NT2/D1 (cell line): ENCODE results near the gene CACNA1H.

Experiments
- SUZ12 ChIP-seq: IDR thresholded peaks from 2 replicates; pipeline ENCODE4 v1.6.1; 2011; ENCODE audit not compliant: insufficient read length, insufficient read depth; ENCODE audit errors: extremely low read depth
- YY1 ChIP-seq: IDR thresholded peaks from 2 replicates; pipeline ENCODE4 v1.6.1; 2011; ENCODE audit not compliant: insufficient read length, insufficient read depth

DNA sequence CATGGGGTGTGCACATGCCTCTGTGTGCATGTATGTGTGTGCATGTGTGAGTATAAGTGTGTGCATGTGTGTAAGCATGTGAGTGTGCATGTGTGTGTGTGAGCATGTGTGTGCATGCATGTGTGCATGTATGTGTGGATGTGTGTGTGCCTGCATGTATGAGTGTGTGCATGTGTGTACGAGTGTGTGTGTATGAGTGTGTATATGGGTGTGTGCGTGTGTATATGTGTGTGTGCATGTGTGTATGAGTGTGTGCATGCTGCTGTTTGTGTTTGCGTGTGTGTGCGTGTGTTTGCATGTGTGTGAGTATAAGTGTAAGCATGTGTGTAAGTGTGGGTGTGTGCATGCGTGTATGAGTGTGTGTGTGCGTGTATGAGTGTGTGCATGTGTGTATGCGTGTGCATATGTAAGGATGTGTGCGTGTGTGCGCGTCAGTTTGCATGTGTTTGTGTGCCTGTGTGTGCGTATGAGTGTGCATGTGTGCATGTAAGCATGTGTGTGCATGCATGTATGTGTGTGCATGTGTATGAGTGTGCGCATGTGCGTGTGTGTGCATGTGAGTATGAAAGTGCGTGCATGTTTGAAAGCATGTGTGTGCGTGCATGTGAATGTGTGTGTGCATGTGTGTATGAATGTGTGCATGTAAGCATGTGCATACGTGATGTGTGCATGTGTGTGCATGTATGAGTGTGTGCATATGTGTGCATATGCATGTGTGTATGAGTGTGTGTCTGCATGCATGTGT, 111.6 kb downstream of the CACNA1H start:
- TF ChIP-seq YY1 (no peak), SUZ12 (no peak)
